Breast epithelium (tissue), 3 donors: ENCODE results near the gene PDGFC.

Experiments used
- CTCF ChIP-seq, 3 donors: fragments of 450-650 bp; IDR thresholded peaks; one replicate each; pipeline ENCODE4 v1.5.1; 2016 to 2017; ENCODE audit warnings: antibody characterized with exemption in 3 of 3, mild to moderate bottlenecking in 3 of 3, moderate library complexity in 3 of 3
- POLR2A ChIP-seq: fragments of 450-650 bp; IDR thresholded peaks from one replicate; pipeline ENCODE4 v1.6.1; 2016; ENCODE audit warnings: antibody characterized with exemption, mild to moderate bottlenecking, moderate library complexity

GRCh38 chr4:156934259-156934635 lies 37.4 kb downstream of the PDGFC start:
- TF ChIP-seq CTCF (IDR thresholded peaks at IDR 0.05): no peak
- no peak for TF ChIP-seq POLR2A
